Stimulated activated CD4-positive, alpha-beta T cell treated with anti-CD3 and anti-CD28 coated beads, Interleukin-2, amount 100 ng/mL, for 24 hours (primary cell): ENCODE measurements around the gene KRTAP5-6.

Experiments
- DNase-seq, 2 donors: peaks; one replicate each; pipeline ENCODE4 v3.0.0-alpha.2; 2020

Gene KRTAP5-6

DNA sequence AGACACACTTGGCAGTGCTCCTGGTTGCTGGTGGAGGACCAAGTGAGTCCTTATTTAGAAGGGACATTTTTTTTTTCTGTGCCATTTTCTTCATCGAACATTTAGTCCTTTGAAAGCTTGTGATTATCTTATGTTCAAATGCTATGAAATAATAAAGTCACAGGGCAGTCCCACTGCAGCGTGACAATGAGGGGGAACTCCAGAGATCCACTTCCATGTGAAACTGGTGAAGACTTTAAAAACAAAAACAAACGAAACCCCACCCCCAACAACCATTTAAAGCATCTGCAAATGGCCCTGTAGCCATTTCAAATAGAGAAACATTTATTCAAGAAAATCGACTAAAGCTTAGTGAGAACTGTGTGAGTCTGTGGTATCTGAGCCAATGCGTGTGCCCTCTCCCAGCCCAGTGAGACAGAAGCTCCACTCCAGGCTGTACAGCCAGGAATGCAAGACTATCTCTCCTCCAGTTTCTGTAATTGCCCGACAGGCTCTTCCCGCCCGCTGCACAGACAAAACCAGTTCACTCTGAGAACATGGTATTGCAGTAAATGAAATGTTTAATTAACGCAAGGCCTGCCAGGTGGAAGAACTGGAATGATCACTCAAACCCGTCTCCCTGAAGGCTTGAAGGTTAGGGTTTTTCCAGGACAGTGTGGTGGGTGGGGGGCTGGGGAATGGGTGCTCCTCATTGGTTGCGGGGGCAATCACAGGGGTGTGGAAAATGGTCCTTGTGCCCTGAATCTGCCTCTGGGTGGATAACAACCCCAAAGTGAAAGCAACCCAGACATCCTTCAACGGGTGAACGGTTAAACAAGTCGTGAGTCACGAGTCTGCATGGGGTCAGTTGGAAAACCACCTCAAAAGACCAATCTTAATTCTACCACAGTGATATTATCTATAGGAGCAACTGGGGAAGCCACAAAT is 8.4 kb downstream of the KRTAP5-6 start:
- no peak for DNase-seq

DNA sequence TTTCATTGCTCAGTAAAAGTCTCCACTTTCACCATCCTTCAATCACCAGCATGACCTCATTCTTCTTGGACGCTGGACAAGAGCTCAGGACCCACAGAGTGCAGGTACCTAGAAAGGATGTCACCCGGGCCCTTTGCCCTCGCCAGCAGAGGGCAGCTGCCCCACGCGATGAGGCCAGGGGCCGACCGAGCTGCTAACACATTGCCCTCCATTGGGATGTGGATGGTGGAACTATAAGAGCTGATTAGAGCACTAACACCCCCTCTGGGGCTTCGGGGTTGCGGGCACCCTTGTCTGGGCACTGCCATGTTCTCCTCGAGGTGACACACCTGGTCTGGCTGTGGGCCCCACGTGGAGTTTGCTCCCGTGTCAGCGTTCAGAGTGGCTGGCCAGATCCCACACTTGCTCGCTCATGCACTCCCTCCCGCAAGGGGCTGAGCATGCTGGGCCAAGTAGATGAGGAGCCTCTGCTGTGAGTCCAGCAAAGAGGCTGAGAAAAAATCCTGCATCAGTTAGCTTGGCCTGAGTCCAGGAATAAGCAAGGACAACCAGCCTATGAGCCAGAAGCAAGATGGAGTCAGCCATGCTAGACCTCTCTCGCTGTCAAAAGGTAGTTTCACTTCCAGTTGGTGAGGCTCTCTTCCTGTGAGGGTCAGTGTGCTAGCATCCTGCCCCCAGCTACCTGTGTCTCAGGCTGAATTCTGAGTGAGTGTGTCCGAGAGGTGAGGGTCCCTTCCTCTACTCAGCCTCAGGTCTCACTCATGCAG is 9.8 kb downstream of the KRTAP5-6 start:
- DNase-seq = no peak

DNA sequence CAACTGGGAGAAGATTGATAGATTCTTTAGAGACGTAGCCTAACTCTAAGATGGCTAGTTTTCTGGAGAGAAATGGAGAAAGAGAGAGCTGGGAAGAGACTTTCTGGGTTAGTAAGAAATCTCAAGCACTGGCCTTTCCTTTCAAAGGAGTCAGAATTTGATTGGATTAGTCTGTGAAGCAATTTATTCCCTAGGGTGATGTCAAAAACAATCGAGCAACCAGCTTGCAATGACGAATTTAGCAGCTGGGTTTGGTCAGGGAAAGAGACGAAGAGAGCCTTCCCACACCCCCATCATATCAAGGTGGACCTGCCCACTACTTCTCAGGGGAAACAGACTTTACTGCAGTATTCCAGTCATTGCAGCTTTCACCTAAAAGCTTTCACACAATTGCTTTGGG is 10.8 kb downstream of the KRTAP5-6 start:
- DNase-seq = no peak

DNA sequence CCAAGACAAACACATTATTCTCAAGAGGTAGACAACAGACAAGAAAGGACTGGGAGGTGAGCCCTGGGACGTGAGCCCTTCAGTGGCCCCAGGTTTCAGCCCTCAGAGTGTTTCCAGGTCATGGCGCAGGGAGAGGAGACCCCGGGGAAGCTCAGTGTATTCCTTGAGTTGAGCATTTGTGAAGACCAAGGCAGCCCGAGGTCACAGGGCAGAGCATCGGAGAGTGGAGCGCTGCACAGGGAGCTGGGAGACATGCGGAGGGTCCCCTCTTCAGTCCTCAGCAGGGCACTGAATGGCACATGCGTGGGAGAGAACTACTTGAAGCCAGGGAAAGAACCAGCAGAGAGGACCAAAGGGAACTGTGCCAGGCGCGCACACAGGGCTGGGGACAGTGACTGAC is 11.7 kb downstream of the KRTAP5-6 start:
- no peak for DNase-seq

DNA sequence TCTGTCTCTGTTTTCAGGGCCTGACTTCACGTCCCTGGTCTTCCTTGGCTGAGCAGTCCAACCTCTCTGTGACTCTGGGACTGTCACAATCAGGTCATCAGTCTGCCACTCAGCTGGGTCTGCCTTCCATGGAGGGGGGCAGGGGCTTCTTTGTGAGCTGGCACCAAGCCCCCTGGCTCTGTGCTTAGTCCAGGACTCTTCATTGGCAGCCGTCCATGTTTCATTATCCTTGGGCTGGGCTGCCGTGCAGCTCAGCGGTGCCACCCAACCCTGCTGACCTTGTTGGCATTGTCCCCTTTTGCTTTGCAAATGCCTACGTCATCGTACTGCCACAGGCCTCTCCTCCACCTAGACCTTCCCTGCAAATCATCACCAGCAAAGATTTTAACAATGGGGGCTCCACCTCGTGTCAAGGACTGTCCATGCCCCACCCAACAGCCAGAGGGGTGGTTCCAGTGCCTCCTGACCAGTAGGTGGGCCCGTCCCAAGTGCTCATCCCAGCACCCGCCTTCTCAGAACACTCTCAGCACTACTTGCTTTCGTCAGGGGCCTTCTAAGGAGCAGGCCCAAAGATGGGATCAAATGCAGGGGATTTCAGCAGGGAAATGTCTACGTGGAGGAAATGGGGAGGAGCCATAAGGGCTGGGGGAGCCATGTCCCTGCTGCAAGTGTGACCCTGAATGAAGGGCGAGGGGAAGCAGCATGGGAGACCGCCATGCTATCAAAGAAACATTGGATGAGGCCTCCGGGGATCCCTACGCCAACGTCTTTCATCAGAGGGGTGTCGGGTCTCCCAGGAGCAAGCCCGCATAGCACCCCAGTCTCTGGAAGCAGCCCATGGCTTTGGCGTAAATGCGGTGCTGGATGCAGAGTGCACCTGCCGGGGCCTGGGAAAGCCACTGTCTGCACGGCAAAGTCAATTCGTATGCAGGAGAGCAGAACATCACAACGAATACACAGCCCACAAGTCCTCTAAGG is 18.2 kb downstream of the KRTAP5-6 start:
- DNase-seq = no peak

DNA sequence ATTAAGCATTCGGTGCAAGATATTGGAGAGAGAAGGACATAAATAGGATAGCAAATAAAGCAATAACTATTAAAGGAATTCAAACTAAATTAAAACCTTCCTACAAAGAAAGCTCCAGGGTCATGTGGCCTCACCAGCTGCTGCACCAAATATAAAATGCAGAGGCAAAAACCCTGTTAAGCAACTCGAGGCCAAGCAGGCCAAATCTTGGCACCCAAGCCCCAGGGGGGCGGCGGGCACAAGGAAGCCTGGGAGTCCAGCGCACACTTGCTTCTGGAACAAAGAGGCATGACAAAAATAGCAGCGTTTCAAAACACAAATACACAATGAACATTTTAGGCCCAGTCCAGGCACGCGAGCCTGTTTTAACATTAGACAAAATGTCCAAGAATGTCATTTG is 20.8 kb downstream of the KRTAP5-6 start:
- DNase-seq = no peak

DNA sequence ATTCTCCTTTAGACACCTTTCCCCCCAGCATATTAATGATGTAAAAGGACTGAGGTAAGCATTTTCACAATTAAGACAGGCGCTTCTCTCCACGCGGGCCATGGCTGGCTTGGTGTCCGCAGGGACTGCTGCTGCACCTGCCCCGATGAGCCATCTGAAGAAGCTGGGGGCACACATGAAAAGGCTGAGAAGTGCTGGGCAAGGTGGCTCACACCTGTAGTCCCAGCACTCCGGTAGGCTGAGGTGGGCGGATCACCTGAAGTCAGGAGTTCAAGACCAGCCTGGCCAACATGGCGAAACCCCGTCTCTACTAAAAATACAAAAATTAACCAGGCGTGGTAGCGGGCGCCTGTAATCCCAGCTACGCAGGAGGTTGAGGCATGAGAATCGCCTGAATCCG is 21.3 kb downstream of the KRTAP5-6 start:
- no peak for DNase-seq

DNA sequence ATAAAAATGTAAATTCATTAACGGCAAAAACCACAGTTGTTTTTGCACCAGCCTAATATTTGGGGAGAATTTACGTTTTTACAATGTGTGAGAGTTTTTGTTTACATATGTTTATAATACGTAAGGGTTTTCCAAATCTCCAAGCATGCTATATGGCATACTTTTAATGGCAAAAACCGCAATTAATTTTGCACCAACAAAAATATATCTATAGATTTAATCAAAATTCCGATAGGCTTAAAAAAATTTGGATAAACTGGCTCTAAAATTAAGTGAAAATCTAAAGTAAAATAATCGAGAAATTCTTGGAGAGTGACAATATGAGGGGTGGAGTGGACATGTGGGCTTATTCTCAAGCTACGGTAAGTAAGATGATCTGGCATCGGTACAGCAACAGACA is 22.8 kb downstream of the KRTAP5-6 start:
- no peak for DNase-seq

DNA sequence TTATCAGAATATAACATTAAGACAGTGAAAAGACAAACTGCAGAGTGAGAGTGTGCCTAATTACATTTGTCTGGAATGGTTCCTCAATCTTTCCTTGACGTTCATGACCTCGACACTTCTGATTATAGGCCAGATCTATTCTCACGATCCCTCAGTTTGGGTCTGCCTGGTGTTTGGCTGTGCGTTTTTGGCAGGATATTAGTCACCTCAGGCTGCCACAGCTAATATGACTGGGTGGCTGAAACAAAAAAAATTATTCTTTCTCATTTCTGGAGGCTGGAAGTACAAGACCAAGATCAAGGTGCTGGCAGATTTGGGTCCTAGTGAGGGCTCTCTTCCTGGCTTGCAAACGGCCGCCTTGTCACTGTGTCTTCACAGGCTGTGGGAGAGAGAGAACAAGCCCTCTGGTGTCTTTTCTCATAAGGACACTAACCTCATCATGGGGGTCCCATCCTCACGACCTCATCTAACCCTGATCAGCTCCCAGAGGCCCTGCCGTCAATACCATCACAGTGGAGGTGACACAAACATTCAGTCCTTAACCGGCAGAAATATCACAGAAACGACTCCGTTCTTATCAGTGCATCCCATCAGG is 30.2 kb downstream of the KRTAP5-6 start:
- DNase-seq = no peak

DNA sequence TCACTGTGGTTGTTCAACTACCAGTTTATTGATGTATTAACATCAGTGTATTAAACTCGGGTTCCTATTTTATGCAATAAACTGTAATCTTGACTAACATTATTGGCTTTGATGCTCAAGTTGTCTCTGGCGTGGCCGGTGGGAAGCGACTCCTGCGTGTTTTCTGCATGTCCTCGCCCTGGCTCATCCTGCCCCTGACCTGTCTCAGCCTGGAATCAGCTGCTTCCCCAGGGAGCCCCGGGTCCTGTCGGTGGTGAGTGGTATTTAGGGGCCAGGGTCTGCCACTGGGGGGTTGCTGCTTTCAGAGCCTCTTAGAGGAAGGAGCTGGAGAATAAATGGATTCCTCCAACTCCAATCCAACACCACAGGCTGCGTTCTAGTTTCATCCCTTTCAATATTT is 30.9 kb downstream of the KRTAP5-6 start:
- DNase-seq = no peak

DNA sequence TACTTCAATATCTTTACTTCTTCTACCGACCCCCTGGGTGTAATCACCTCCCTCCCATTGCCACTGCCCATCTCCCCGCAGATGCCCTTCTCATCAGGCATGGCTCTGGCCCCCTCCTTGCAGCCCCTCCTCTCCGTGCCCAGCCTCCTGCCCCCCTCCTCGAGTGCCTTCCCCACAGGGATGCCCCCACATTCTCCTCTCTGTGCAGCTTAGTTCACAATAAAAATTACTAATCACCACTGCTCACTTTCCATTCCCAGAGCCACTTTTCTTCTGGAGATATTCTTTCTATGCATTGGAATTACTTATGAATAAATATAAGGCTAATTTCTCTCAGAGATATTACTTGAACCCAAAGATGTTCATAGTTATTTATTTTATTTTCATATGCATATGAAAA is 31.3 kb downstream of the KRTAP5-6 start:
- no peak for DNase-seq

DNA sequence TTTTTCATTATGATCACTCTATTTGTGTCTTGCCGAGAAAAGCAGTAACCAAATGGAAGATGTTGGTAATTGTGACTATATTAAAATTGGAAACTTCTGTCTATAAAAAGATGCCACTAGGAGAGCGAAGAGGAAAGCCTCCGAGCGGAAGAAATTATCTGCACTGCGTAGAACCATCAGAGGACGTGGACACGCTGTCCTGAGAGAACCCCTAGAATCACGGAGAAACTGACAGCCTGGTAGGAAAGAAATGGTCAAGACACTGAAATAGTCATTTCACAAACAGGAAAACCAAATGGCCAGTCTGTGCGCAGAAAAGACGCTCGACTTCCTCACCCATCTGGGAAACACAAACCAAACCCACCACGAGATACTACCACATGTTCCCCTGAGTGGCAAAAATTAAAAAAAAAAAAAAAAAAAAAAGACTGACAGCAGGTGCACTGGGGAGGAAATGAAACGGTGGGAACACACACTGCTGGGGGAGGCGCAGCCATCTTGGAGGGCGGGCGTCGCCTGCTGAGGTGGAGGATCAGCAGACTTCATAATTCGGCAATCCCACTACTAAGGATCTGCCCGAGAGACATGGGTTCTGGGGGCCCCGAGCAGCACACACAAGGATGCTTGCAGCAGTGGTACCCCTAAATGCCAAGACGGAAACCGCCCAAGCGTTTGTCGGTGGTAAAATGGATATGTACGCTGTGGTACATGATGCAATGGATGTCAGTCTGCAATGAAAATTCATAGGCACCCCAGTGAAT is 32.1 kb downstream of the KRTAP5-6 start:
- DNase-seq = no peak

DNA sequence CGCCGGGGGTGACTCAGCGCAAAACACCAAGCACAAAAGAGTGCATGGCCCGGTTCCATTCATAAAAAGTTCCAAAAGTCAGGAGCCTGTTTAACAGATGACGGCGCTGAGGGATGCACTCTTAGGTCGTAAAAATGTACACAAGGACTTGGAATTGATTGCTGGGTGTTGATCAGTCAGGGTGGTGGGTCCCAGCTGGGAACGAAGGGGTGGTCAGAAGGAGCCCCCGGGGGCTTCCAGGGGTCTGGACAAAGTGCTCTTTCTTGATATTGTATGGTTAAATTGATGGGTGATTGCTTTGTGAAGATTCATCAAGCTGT is 32.7 kb downstream of the KRTAP5-6 start:
- DNase-seq = no peak

DNA sequence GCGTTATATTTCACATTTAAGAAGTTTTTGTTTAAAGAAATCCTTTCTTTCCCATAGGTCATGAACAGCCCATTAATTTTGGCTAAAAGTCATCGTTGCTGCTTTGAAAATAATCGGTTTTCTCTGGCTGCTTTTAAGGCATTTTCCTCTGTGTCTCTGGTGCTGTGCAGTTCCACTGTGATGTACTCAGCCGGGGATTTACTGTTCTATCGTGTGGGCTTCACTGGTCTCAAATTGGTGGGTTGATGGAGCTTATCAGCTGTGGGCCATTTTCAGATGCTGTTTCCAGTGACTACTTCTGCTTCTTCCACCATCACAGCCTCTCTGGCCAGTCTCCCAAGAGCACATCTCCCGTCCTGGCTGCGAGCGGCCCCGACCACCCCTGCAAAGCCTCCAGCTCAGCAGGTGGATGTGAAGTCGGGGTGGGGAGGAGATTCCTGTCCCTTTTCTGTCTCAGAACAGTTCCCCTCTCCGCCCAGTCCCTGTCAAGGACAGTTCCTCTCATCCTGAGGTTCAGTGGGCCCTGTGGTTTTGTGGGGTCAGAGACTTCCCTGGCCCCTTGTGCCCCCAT is 33.1 kb downstream of the KRTAP5-6 start:
- DNase-seq = no peak

DNA sequence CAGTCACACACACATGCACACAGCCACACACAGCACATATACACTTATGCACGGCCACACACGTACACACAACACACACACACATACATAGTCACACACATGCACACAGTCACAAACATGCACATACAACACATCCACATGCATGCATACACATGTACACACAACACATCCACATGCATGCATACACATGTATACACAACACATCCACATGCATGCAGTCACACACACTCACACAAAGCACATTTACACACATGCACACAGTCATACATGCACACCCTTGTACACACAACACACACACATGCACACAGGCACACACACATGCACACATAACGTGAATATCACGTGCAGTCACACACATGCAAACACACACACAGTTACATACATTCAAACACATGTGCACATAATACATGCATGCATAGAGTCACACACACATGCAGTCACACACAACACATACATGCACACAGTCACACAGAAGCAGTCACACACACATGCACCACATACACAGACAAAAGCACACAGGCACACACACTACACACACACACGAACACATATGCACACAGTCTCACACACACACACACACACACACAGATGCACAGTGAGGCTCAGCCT is 34.6 kb downstream of the KRTAP5-6 start:
- no peak for DNase-seq

DNA sequence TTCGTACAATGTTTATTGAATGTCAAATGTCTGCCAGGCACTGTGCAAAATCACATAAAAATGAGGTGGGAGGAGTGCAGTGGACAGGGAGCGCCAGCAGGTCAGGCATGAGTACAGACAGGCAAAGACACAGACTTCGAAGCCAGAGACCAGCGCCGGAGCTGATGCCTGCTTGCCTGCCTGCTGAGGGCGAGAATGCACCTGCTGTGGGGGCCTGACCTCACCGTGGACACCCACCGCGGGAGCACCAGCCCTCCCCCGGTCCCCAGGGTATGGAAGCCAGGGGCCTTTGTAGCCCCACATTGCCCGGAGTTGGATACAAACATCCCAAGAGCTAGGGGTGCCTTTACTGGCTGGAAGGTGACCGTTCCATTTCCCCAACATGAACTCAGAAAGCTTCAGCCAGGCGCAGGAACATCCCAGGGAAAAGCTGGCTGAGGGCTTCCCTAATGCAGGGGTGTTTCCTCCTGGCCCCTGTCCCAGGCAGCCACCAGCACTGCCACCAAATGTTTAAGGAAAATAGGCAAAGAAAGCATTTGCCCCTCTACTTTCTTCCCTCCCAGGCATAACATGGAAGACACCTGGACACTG is 35.5 kb downstream of the KRTAP5-6 start:
- no peak for DNase-seq

DNA sequence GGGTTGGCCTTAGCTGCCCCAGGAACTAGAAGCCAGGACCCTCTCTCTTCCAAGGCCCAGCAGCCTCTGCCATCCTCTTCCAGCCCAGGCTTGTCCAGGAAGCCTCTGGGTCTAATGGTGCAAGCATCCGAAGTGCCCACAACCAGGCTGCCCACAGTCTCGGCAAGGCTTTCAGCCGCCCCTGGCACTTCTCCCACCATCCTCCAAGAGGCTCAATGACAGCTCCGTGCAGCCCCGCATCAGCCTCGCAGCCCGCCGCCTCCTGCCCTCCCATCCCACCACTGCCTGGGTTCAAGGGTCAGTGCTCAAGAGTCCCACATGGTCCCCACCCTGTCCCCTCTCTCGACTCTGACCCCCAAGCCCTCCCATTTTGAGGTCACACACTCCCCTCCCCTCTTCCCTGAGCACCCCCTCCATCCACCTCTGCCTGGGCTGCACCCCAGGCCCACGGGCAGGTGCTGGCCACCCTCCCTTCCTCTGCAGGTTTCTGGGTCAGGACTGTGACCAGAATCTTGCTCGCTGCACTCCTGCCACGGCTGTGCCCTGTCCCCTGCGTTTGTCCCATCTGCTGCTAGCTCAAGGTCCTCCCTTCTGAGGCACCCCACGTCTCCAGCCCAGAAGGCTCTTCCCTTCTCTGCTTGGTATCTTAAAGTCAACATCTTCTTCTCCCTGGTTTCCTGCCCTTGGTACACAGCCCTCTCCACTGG is 36.2 kb downstream of the KRTAP5-6 start:
- DNase-seq = no peak

DNA sequence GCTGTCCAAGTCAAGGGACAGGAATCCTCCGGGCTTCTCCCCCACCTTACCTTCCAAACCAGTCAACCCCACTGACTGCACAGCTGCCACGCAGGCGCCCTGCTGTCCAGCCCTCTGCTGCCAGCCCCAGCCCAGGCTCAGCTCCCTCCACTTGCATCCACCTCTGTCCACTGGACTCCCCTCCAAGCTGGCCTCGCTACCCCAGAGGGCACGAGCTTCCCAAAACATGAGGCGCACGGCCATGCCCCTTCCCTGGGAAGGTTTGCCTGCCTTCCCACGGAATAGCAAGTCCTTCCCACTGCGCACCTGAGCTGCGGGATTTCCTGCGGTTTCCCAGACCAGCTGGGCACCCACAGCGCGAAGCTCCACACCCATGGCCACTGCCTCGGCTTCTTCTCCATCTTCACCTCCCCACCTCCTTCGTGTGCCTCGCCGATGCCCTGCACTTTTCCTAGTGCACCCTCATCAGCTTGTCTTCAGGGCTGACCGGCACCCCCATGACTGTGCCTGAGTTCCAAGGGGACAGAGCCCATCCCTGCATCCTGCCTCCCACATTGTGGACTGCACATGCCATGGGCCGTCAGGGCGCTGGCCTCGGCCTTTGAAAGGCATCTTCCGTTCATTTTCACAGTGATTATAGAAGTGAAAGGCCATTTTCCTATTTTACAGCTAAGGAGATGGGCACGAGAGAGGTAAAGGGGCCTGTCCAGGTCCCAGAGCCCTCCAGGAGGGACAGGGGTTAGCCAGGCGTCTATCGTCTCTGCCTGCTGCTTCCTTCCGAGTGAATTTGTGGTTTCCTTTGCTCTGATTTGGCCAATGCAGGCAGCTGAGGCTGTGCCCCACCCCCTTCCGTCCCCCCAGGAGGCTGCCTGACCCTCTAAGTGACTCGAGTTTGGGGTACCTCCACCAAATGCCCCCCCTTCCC is 37.0 kb downstream of the KRTAP5-6 start:
- DNase-seq = no peak

DNA sequence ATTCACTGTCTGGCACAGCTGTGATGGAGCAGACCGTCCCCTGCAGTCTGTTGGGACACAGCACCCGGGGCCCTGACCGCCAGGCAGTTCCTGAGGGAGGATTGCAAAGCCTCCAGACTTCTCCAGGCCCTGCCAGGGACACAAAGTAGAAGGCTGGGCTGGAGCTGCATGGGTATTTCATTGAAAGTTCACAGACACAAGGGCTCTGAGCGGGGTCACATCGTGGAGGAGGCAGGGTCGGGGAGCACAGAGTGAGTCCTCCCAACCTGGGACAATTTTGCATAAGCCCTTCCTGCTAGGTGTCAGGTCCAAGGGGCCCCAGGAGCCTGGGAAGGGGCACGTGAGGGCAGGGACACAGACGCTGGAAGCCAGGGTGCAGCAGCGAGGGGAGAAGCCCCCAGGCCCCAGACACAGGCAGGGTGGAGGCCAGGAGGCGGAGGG is 37.7 kb downstream of the KRTAP5-6 start:
- no peak for DNase-seq
